ENCODE measurements around the gene POU2F3.

Gene POU2F3

DNA sequence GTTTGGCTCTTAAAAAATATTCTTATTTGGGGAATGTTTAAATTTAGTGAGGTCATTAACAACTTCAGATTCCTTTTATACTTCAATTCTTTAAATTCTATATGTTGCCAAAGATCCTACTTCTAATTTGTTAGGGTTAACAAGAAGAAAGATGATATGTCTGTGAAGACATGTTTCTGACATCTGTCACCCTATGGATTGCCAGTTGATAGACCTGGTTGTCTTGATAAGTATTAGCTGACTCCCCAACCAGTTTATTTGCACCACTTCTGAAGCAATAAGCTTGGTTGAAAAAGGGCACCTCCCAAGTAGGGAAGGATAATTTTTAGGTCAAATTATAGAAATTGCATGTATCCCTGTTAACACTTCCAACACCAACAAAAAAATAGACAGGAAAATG, 125.6 kb downstream of the POU2F3 start:
- TF ChIP-seq, protein P1, sequence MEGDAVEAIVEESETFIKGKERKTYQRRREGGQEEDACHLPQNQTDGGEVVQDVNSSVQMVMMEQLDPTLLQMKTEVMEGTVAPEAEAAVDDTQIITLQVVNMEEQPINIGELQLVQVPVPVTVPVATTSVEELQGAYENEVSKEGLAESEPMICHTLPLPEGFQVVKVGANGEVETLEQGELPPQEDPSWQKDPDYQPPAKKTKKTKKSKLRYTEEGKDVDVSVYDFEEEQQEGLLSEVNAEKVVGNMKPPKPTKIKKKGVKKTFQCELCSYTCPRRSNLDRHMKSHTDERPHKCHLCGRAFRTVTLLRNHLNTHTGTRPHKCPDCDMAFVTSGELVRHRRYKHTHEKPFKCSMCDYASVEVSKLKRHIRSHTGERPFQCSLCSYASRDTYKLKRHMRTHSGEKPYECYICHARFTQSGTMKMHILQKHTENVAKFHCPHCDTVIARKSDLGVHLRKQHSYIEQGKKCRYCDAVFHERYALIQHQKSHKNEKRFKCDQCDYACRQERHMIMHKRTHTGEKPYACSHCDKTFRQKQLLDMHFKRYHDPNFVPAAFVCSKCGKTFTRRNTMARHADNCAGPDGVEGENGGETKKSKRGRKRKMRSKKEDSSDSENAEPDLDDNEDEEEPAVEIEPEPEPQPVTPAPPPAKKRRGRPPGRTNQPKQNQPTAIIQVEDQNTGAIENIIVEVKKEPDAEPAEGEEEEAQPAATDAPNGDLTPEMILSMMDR (IDR thresholded peaks at IDR 0.05): no peak
